Activated T-cell treated with anti-CD3 and anti-CD28 coated beads, Interleukin-2, amount 50 U/mL, for 24 hours (primary cell): ENCODE measurements around the gene NDFIP2.

ENCODE experiments used
- DNase-seq: peaks from one replicate; pipeline ENCODE4 v3.0.0-alpha.2; 2020
- H3K27ac Mint-ChIP-seq: 2 replicates; pipeline ENCODE4 v1.8.0; 2020; ENCODE audit warnings: mild to moderate bottlenecking, mixed read lengths
- H3K27me3 Mint-ChIP-seq: 2 replicates; pipeline ENCODE4 v1.8.0; 2020; ENCODE audit warnings: mixed read lengths
- H3K36me3 Mint-ChIP-seq: 2 replicates; pipeline ENCODE4 v1.8.0; 2020; ENCODE audit warnings: low read depth, mixed read lengths
- H3K4me1 Mint-ChIP-seq: 2 replicates; pipeline ENCODE4 v1.8.0; 2020; ENCODE audit warnings: low read depth, mixed read lengths
- H3K4me3 Mint-ChIP-seq: 2 replicates; pipeline ENCODE4 v1.8.0; 2020; ENCODE audit warnings: mild to moderate bottlenecking, moderate library complexity, mixed read lengths
- H3K9me3 Mint-ChIP-seq: 2 replicates; pipeline ENCODE4 v1.8.0; 2020; ENCODE audit warnings: mixed read lengths

The NDFIP2 gene

GRCh38 chr13:79527698-79528097, 46.7 kb downstream of the NDFIP2 start:
- H3K4me1 Mint-ChIP-seq = peaks cover 25% of the 10 kb centered on the region

GRCh38 chr13:79528356-79528755, 47.4 kb downstream of the NDFIP2 start:
- Mint-ChIP-seq H3K4me1 (peaks cover 23% of the 10 kb centered on the region), H3K27ac (no peak overlapping the region), H3K27me3 (no peaks in the 10 kb centered on the region), H3K4me3 (no peak overlapping the region), H3K36me3 (peaks cover 47% of the 10 kb centered on the region), H3K9me3 (no peaks in the 10 kb centered on the region)
- DNase-seq = no peak

More at GRCh38 chr13:79527698-79528097, 46.7 kb downstream of the NDFIP2 start:
- Mint-ChIP-seq H3K9me3 (no peaks in the 10 kb centered on the region), H3K27me3 (no peaks in the 10 kb centered on the region), H3K4me3 (no peak overlapping the region), H3K27ac (no peak overlapping the region), H3K36me3 (peaks cover 46% of the 10 kb centered on the region)
- DNase-seq = no peak

GRCh38 chr13:79528759-79529191, 47.8 kb downstream of the NDFIP2 start:
- no peaks in the 10 kb centered on the region for H3K9me3 Mint-ChIP-seq
- peaks cover 51% of the 10 kb centered on the region for H3K36me3 Mint-ChIP-seq

GRCh38 chr13:79529817-79530216, 48.9 kb downstream of the NDFIP2 start:
- Mint-ChIP-seq H3K9me3 (no peaks in the 10 kb centered on the region), H3K36me3 (peaks cover 61% of the 10 kb centered on the region), H3K4me1 (peaks cover 32% of the 10 kb centered on the region), H3K27ac (no peak overlapping the region), H3K4me3 (no peak overlapping the region), H3K27me3 (no peaks in the 10 kb centered on the region)
- DNase-seq = no peak

More at GRCh38 chr13:79528759-79529191, 47.8 kb downstream of the NDFIP2 start:
- H3K27ac Mint-ChIP-seq = no peak overlapping the region
- no peak for DNase-seq
- H3K27me3 Mint-ChIP-seq = no peaks in the 10 kb centered on the region
- no peak overlapping the region for H3K4me3 Mint-ChIP-seq
- H3K4me1 Mint-ChIP-seq = peaks cover 23% of the 10 kb centered on the region

GRCh38 chr13:79530270-79530669, 49.3 kb downstream of the NDFIP2 start:
- DNase-seq = no peak
- H3K27me3 Mint-ChIP-seq = no peaks in the 10 kb centered on the region
- H3K9me3 Mint-ChIP-seq = no peaks in the 10 kb centered on the region
- peak overlapping the region; percentile 45 for H3K27ac Mint-ChIP-seq
- peaks cover 36% of the 10 kb centered on the region for H3K4me1 Mint-ChIP-seq
- no peak overlapping the region for H3K4me3 Mint-ChIP-seq
- H3K36me3 Mint-ChIP-seq = peaks cover 66% of the 10 kb centered on the region

GRCh38 chr13:79531542-79532254, 50.7 kb downstream of the NDFIP2 start:
- H3K4me3 Mint-ChIP-seq = no peak overlapping the region
- H3K4me1 Mint-ChIP-seq = peaks cover 42% of the 10 kb centered on the region
- peak overlapping the region; percentile 19 for H3K27ac Mint-ChIP-seq
- no peaks in the 10 kb centered on the region for H3K27me3 Mint-ChIP-seq
- no peak for DNase-seq
- no peaks in the 10 kb centered on the region for H3K9me3 Mint-ChIP-seq
- peaks cover 80% of the 10 kb centered on the region for H3K36me3 Mint-ChIP-seq

- Mint-ChIP-seq H3K9me3 (no peaks in the 10 kb centered on the region), H3K36me3 (peaks cover 85% of the 10 kb centered on the region), H3K4me3 (no peak overlapping the region), H3K27me3 (no peaks in the 10 kb centered on the region), H3K27ac (no peak overlapping the region), H3K4me1 (peaks cover 40% of the 10 kb centered on the region)
- no peak for DNase-seq
These were observed 51.6 kb downstream of the NDFIP2 start for GRCh38 chr13:79532576-79532975.

GRCh38 chr13:79533781-79534400, 52.9 kb downstream of the NDFIP2 start:
- Mint-ChIP-seq H3K4me3 (no peak overlapping the region), H3K27me3 (no peaks in the 10 kb centered on the region), H3K27ac (peak overlapping the region; percentile 20), H3K4me1 (peaks cover 49% of the 10 kb centered on the region), H3K36me3 (peaks cover 91% of the 10 kb centered on the region), H3K9me3 (no peaks in the 10 kb centered on the region)
- DNase-seq = no peak

- Mint-ChIP-seq H3K27me3 (no peaks in the 10 kb centered on the region), H3K27ac (peak overlapping the region; percentile 45), H3K4me3 (no peak overlapping the region), H3K9me3 (no peaks in the 10 kb centered on the region), H3K36me3 (peaks cover 93% of the 10 kb centered on the region), H3K4me1 (peaks cover 55% of the 10 kb centered on the region)
- no peak for DNase-seq
These were observed 53.6 kb downstream of the NDFIP2 start for GRCh38 chr13:79534596-79534995.

- H3K36me3 Mint-ChIP-seq = peaks cover 86% of the 10 kb centered on the region
- no peaks in the 10 kb centered on the region for H3K27me3 Mint-ChIP-seq
- no peak overlapping the region for H3K4me3 Mint-ChIP-seq
- peaks cover 39% of the 10 kb centered on the region for H3K4me1 Mint-ChIP-seq
- H3K27ac Mint-ChIP-seq = peak overlapping the region; percentile 47
- no peak for DNase-seq
- no peaks in the 10 kb centered on the region for H3K9me3 Mint-ChIP-seq
These were observed 57.8 kb downstream of the NDFIP2 start for GRCh38 chr13:79538757-79539156.

GRCh38 chr13:79540504-79540903, 59.5 kb downstream of the NDFIP2 start:
- Mint-ChIP-seq H3K27me3 (no peaks in the 10 kb centered on the region), H3K4me3 (no peak overlapping the region), H3K4me1 (peaks cover 24% of the 10 kb centered on the region), H3K36me3 (peaks cover 78% of the 10 kb centered on the region), H3K27ac (peak overlapping the region; percentile 50), H3K9me3 (no peaks in the 10 kb centered on the region)
- no peak for DNase-seq

GRCh38 chr13:79541426-79542049, 60.6 kb downstream of the NDFIP2 start:
- H3K9me3 Mint-ChIP-seq = no peaks in the 10 kb centered on the region
- H3K27me3 Mint-ChIP-seq = no peaks in the 10 kb centered on the region
- DNase-seq = no peak
- H3K4me3 Mint-ChIP-seq = no peak overlapping the region
- H3K4me1 Mint-ChIP-seq = peaks cover 20% of the 10 kb centered on the region
- peaks cover 76% of the 10 kb centered on the region for H3K36me3 Mint-ChIP-seq
- no peak overlapping the region for H3K27ac Mint-ChIP-seq

GRCh38 chr13:79543883-79544282, 62.9 kb downstream of the NDFIP2 start:
- H3K27ac Mint-ChIP-seq = no peak overlapping the region
- peaks cover 17% of the 10 kb centered on the region for H3K4me1 Mint-ChIP-seq
- no peaks in the 10 kb centered on the region for H3K27me3 Mint-ChIP-seq
- H3K36me3 Mint-ChIP-seq = peaks cover 68% of the 10 kb centered on the region
- no peak overlapping the region for H3K4me3 Mint-ChIP-seq
- H3K9me3 Mint-ChIP-seq = no peaks in the 10 kb centered on the region
- no peak for DNase-seq

- H3K9me3 Mint-ChIP-seq = no peaks in the 10 kb centered on the region
- no peak for DNase-seq
- H3K4me1 Mint-ChIP-seq = peaks cover 5% of the 10 kb centered on the region
- H3K27ac Mint-ChIP-seq = no peak overlapping the region
- no peaks in the 10 kb centered on the region for H3K27me3 Mint-ChIP-seq
- H3K36me3 Mint-ChIP-seq = peaks cover 64% of the 10 kb centered on the region
- H3K4me3 Mint-ChIP-seq = no peak overlapping the region
These were observed 66.5 kb downstream of the NDFIP2 start for GRCh38 chr13:79547211-79548195.
